Measurements from ENCODE around the gene RFC5.
"Not testable (repeated sequence)": the region's sequence is repeated elsewhere in the genome, so short reads cannot be mapped to it uniquely, and the experiment has no call there.

The RFC5 gene

GRCh38 chr12:118053071-118053985, 36.8 kb downstream of the RFC5 start:
- DNase-seq = no peak

DNA sequence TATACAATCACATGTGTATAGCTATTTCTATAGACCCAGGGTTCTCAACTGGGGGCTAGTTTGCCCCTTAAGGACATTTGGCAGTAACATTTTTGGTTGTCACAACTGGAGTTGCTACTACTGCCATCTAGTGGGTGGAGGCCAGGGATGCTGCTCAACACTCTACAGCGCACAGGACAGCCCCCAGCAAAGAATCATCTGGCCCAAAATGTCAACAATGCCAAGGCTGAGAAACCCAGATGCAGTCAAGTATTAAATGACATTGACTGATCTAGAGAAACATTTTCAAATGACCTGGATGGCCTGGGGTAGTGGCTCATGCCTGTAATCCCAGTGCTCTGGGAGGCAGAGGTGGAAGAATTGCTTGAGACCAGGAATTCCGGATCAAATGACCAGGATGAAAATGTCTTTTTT, 38.6 kb downstream of the RFC5 start:
- peak; percentile 24 for DNase-seq

- peak; percentile 22 for DNase-seq
Measured at GRCh38 chr12:118055865-118056773, 39.6 kb downstream of the RFC5 start.

DNA sequence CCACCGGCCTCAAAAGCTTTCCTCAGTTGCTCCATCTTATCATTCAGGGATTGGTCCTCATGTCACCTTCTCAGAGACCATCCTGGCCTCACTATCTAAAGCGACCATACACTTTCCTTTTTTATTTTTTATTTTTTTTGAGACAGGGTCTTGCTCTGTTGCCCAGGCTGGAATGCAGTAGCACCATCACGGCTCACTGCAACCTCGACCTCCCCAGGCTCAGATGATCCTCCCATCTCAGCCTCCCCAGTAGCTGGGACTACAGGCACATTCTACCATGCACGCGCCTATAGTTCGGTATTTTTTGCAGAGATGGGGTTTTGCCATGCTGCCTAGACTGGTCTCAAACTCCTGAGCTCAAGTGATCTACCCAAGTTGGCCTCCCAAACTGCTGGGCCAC, 41.7 kb downstream of the RFC5 start:
- DNase-seq = no peak

GRCh38 chr12:118058881-118059280, 42.4 kb downstream of the RFC5 start:
- DNase-seq = no peak

DNA sequence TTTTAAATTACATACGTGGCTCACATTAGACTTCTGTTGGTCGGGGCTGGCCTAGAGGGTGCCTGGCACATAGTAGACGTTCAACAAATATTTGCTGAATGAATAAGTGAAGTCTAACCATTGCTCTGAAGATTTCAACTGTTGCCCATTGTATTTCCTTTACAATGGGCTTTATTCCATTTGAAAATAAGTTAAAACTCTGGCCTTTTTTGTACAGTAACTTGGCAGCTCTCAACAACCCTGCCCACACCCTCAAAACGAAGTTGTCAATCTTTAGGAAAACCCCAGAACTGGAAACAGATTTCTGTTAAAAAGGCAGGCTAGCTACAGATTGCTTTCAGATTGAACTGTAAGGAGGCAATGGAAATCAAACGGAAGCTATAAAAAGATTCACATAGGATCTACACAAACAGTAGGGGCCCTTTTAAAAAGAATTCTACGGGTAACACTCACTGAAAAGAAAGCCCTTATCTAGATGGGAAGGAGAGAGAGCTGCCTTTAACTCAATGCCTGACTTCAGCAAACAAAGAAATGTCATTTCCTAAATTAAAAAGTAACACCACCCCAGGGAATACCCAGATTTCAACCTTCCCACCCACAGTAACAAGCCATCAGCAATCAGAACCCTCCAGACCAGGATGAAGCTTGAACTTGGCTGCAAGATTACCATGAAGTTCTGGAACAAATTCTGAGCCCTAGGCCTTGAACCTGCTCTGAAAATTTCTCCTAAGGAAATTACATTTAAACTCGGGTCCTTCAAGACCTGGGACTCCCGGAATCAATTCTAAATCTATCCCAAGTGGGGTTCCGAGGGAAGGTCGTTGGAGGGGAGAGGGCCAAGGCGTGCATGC, 43.1 kb downstream of the RFC5 start:
- DNase-seq = peak; percentile 12

DNA sequence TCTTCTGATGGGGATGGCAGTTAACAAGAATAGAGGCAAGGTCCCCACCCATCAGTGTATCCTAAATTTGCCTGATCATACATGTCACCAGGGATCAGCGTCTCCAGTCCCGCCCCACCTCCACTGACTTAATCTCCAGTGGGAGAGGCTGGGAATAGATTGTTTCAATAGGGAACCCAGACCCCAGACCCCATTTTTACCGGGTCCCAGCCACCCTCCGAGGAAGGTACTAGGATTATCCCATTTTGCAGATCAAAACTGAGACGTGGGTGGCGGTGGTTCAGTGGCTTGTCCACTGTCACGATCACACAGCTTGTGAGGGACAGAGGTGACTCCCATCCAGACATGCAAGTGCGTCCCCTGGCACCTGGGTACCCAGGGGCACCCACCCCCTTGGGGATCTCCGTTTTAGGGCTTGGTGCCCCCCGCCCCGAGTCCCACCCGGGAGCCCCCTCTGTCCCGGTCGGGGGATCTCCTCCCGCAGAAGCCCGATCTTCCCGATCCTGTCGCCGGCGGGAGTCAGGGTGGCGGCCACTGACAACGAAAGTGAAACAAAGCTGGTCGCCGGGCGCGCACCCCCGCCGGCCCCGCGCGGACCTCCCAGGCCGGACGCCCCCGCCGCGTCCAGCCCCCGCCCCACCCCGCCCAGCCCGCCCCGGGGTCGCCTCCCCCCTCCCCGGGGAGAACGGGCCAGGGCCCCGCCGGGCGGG, 44.0 kb downstream of the RFC5 start:
- peak; percentile 55 for DNase-seq

DNA sequence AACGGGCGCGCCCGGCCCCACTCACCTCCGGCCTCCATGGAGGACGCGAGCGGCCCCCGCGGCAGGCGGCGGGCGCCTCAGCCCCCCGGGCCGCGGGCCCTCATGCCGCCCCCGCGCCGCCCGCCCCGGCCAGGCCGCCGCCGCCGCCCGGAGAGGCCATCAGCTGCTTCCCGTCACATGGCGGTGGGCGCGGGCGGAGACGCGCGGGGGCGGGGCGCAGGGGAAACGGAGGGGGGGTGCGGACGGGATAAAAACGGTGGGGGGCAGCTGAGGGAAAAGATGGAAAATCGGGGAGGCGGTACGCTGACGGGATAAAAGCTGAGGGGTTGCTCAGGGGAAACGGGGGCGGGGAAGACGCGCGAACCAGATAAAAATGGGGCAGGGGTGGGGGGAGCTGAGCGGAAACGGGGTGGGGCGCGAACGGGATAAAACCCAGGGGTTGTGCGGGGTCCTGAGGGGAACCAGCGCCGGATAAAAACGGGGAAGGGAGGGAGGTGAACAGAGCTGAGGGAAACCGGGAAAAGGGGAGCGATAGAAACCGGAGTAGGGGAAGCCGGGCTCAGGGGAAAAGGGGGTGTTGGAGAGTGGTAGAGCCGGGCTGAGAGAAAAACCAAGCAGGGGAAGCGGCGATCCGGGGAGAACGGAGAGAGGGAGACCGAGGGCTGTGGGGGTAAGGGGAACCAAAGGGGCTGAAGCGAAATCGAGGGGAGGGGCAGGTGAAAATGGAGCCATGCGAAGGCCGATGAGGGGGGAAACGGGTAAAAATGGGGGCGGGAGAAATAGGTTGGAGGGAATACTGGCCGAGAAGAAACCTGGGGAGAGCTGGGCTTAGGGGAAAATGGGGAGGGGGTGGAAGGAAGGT, 44.7 kb downstream of the RFC5 start, which contains the start of gene WSB2:
TSS of gene WSB2 (minus strand) at position 169 of the 862 bp plus-strand sequence. CDS start at position 38, 131 bp downstream.
- peak; percentile 78 for DNase-seq

- DNase-seq = peak; percentile 70
Measured at GRCh38 chr12:118061873-118062843, 45.7 kb downstream of the RFC5 start.

- no peak for DNase-seq
Measured at GRCh38 chr12:118063576-118064391, 47.3 kb downstream of the RFC5 start.

- no peak for DNase-seq
Measured at GRCh38 chr12:118064608-118065007, 48.1 kb downstream of the RFC5 start.

- no peak for DNase-seq
Measured at GRCh38 chr12:118065380-118065779, 48.9 kb downstream of the RFC5 start.

GRCh38 chr12:118068445-118068844, 51.9 kb downstream of the RFC5 start:
- DNase-seq = no peak

GRCh38 chr12:118070650-118071049, 54.1 kb downstream of the RFC5 start:
- DNase-seq = no peak

DNA sequence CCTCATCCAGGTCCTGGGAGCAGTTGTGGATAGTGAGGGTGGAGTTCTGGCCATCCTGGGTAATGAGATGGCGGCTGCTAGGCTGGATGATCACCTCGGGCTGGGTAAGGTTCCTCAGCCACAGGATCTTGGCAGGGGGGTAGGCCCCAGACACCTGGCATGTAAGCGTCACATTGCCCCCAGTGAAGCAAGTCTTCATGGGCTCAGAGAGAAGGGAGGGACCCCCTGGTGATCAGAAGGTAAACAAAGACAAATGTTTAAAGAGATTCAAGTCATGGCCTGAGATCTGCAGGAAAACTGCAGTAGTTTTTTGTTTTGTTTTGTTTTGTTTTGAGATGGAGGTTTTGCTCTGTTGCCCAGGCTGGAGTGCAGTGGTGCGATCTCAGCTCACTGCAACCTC, 57.3 kb downstream of the RFC5 start:
- no peak for DNase-seq

- DNase-seq = not testable (repeated sequence)
Measured at GRCh38 chr12:118081521-118081920, 65.0 kb downstream of the RFC5 start.
